GM18861 (cell line): Measurements from ENCODE around the gene CPPED1.
"Not testable (repeated sequence)": the region's sequence is repeated elsewhere in the genome, so short reads cannot be mapped to it uniquely, and the experiment has no call there.

ENCODE experiments used
- ATAC-seq: cut with Tn5 transposase; IDR thresholded peaks from one replicate; pipeline ENCODE4 v1.9.1; 2021; ENCODE audit not compliant: unreplicated experiment

CPPED1 gene

GRCh38 chr16:12802661-12803060, 1.0 kb downstream of the CPPED1 start:
- no peak for ATAC-seq

GRCh38 chr16:12802048-12802447, 1.6 kb downstream of the CPPED1 start:
- ATAC-seq, result no peak

- no peak for ATAC-seq
Observed at GRCh38 chr16:12801511-12802042, 2.1 kb downstream of the CPPED1 start.

DNA sequence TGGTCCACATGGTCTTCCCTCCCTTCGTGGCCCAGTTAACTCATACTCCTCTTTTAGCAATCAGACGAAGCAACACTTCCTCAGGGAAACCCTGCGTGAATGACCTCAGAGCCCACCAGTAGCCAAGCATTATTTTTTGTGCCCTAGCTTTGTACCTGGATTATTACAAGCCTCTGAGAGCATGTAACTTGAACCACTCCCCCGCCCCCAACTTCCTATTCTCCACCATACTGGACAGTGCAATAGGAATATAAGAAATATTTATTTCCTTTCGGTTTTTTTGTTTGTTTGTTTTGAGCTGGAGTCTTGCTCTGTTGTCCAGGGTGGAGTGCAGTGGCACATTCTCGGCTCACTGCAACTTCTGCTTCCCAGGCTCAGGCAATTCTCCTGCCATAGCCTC, 2.9 kb downstream of the CPPED1 start:
- ATAC-seq, result no peak

DNA sequence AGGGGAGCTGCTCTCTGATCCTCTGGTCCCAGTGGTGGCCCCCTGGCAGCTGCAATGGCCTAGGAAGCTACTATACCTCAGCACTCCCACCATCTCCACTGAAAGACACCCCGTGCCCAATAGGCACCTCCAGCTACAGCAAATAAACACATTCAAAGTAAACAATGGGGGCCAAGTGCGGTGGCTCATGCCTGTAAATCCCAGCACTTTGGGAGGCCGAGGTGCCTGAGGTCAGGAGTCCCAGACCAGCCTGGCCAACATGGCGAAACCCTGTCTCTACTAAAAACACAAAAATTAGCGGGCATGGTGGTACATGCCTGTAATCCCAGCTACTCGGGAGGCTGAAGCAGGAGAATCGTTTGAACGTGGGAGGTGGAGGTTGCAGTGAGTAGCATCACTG, 3.7 kb downstream of the CPPED1 start:
- ATAC-seq, result not testable (repeated sequence)

- ATAC-seq, result no peak
Observed at GRCh38 chr16:12798846-12799245, 4.8 kb downstream of the CPPED1 start.

- ATAC-seq, result no peak
Observed at GRCh38 chr16:12798171-12798570, 5.5 kb downstream of the CPPED1 start.

GRCh38 chr16:12796498-12796897, 7.2 kb downstream of the CPPED1 start:
- ATAC-seq, result no peak

DNA sequence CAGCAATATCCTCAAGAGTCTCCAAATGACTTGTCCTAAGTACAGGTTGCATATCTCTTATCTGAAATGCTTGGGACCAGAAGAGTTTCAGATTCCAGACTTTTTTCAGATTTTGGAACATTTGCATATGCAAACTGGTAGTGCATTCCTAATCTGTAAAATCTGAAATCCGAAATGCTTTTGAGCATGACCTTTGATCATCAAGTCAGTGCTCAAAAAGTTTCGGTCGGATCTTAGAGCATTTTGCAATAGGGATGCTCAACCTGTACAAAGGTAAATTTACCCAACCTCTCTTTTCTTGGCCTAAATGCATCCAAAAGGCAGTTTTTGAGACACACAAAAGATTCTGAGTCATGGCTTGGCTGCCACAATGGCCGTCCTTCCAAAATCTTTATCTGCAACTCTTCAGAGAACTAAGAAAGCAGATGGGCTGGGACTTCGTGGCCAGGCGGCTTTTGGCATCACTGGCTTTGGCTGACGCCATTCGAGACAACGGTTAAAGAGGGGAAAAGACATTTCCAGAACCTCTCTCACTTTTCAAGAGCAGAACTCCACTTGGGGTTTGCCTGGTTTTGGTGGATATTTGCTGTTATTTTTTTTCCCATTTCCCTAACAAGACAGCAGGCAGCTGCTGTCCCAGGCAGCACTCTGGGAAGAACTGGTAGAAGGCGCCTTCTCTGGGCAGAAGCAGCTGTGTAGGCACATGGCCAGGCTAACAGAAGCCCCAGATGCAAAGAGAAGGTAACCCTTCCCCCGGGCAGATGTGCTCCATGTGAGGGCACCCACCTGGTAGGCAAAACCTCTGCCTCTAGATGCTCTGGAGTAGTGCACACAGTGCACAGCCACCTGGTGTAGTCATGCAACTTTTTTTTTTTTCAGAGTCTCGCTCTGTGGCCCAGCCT, 8.9 kb downstream of the CPPED1 start:
- ATAC-seq, result no peak

DNA sequence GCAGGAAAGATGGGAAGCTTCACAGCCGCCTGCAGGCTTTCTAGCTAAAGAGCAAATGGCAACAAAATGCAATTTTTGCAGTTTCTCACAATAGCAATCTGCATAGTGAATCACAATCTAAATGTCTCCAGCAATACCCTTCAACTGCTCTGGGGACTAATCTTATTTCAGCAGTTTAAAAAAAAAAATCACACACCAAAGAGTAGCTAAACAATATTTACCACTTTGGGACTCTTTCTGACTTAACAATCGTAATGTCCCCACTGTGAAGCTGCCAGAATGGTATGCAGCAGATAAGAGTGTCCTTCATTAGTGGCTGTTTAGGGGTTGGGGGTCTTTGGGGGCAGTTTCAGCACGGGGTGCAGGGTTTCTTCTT, 9.8 kb downstream of the CPPED1 start:
- no peak for ATAC-seq

DNA sequence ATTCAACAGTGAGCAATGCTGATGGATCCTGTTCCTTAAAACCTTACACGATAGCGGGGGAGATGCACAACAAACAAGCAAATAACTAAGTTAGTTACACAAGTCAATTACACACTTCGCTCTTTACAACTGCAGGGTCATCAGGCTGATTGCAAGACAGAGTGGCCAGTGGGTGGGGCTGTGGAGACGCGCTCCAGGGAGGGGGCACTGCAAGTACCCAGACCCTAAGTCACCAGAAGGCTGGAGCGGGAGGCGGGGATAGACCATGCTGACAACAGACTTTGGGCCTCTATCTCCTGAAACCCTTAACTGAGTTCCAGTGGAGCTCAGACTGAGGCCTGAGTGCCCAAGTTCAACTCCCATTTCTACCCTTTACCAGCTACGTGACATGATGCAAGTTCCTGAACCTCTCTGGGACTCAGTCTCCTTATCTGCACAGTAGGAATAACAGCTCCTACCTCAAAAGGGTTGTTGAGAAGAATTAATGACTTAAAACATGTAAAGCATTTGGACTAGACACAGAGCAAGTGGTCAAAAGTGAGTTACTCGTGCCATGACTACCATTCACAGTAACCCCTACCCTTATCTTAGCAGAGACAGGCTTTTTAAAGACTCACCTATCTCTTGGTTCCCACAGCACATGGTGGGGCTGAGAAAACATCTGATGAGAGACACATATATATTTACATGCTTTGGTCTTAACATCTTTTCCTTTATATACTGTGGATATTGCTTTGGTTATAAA, 10.4 kb downstream of the CPPED1 start:
- ATAC-seq, result no peak

DNA sequence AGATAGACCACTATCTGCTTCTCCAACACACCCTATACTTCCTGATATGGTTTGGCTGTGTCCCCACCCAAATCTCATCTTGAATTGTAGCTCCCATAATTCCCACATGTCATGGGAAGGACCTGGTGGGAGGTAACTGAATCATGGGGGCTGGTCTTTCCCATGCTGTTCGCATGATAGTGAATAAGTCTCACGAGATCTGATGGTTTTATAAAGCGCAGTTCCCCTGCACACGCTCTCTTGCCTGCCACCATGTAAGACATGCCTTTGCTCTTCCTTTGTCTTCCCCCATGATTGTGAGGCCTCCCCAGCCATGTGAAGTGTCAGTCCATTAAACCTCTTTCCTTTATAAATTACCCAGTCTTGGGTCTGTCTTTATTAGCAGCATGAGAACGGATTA, 11.2 kb downstream of the CPPED1 start:
- not testable (repeated sequence) for ATAC-seq

- no peak for ATAC-seq
Observed at GRCh38 chr16:12791340-12791739, 12.3 kb downstream of the CPPED1 start.

- ATAC-seq, result no peak
Observed at GRCh38 chr16:12788758-12789157, 14.9 kb downstream of the CPPED1 start.

DNA sequence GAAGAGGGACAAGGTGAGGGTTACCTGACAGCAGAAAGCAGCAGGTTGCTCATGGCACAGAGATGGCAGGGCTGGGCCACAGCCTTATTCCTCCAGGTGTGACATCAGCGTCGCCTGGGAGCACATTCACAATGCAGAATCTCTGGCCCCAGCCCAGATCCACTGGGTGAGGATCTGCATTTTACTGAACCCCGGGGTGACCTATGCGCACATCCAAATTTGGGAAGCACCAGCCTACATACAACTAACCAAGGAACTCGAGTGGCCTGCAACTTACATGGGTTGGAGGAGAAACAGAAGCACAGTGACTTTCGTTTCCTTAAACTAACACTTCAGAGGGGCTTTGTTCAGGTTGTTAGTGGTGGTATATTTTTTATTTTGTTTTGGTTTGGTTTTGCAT, 17.6 kb downstream of the CPPED1 start:
- ATAC-seq, result no peak

GRCh38 chr16:12784076-12784475, 19.6 kb downstream of the CPPED1 start:
- ATAC-seq, result no peak

GRCh38 chr16:12781777-12782176, 21.9 kb downstream of the CPPED1 start:
- ATAC-seq, result no peak

DNA sequence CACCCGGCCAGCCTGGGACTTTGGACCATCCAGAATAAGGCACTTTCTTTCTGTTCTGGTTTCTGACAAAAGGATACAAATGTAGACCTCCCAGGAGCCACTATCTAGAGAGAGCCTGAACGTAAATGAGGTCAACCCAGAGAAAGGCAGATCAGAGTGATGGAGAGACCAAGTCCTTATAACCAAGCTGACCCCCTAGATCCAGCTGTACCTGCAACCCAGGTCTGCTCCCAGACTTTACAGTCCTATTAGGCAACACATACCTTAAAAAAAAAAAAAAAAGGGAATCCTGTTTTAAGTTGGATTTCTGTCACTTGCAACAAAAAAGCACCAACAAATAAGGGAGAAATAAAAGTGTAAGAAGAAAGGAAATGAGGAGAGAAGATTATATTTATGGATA, 23.2 kb downstream of the CPPED1 start:
- no peak for ATAC-seq

DNA sequence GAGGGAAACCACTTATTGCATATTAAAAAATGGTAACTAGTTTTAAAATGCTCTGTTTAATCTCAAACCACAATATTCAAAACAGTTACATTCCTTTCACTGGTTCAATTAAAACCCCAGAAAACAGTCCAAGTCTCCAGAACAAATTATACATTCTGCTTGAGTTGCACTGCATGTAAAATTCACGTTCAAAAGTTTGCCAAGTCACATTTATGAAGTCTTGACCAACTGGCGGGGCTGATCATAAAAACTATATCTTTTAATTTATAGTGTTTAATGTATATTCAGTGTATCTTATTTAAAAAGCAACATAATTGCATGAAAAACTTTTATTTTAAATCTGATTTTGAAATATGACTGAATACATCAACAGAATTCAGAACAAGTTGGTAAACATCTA, 25.0 kb downstream of the CPPED1 start:
- ATAC-seq, result no peak

GRCh38 chr16:12775656-12776236, 27.9 kb downstream of the CPPED1 start:
- no peak for ATAC-seq

- ATAC-seq, result no peak
Observed at GRCh38 chr16:12773221-12773620, 30.5 kb downstream of the CPPED1 start.

DNA sequence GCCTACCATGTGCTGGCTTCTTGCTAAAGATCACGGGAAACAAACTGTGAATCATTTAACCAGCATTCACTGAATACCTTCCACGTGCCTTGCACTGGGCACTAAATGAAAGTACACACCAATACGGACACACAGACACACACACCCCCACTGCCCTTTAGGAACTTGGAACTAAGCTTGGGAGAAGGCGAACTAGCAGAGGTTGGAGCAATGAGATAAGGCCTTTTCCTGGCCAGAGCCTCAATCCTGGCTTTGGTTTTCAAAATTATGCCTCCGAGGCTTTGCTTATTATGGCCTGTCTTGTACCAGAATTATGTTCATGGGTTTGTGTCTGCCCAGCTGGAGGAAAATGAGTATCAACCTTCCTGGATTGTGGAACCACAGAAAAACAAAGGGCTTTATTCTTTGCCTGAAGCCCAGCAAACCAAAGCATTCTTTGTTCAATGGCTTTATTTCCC, 32.3 kb downstream of the CPPED1 start:
- no peak for ATAC-seq
